GM12878 (cell line): ENCODE measurements around the gene RECK. TPM values are rescaled to one million over a fixed set of nuclear protein-coding genes. Genes with fewer than 3 reads are reported as not detected.

Experiments
- ATAC-seq: fragments of 200-7000 bp; cut with Tn5 transposase; 3 replicates; pipeline ENCODE4 v1.9.1; 2020; ENCODE audit warnings: mild to moderate bottlenecking, moderate library complexity
- BruUV-seq: library from RNA; stranded (reverse); fragments of 400-500 nt; replicated peaks from 2 replicates; lab custom pipeline; 2021; lab: Mats Ljungman, UMichigan
- CTCF ChIA-PET: fragments of 300-600 bp; sonication (Branson Sonifier 250); formaldehyde crosslinking; extraction: SDS; loops from one replicate; lab custom pipeline; 2021; ENCODE audit warnings: inconsistent platforms; lab: Yijun Ruan, JAX
- POLR2A ChIA-PET: fragments of 350-600 bp; formaldehyde crosslinking; extraction: SDS; loops from one replicate; lab custom pipeline; 2021; ENCODE audit warnings: inconsistent platforms; lab: Charles Lee
- RAD21 ChIA-PET: fragments of 300-600 bp; sonication (Branson Sonifier 250); formaldehyde crosslinking; loops from one replicate; lab custom pipeline; 2023; ENCODE audit warnings: antibody characterized with exemption; ENCODE audit not compliant: unreplicated experiment; lab: Charles Lee
- SMC1A ChIA-PET: fragments of 300-600 bp; sonication (Branson Sonifier 250); formaldehyde crosslinking; loops from one replicate; lab custom pipeline; 2023; ENCODE audit not compliant: unreplicated experiment, uncharacterized antibody; lab: Charles Lee
- DNase-seq: peaks from one replicate; pipeline ENCODE4 v3.0.0-alpha.2; 2011; ENCODE audit warnings: low read depth, low spot score
- FAIRE-seq: peaks from 3 replicates; lab custom pipeline; 2011; peaks lifted over from hg19 to GRCh38; lab: Jason Lieb, UNC
- H2AFZ ChIP-seq: 2 replicates; pipeline ENCODE4 v1.6.0; 2011; ENCODE audit warnings: low read depth, low read length, control low read depth; ENCODE audit not compliant: control insufficient read depth
- H3K27ac ChIP-seq: 2 replicates; pipeline ENCODE4 v1.5.1; 2011; ENCODE audit warnings: control low read depth; ENCODE audit not compliant: control insufficient read depth, insufficient read depth
- H3K27me3 ChIP-seq, 2 experiments: replicated peaks in 1 of 2; 2 replicates each; pipeline versions ENCODE4 v1.6.0 to v1.6.1; 2011; ENCODE audit warnings: low read length in 1 of 2; ENCODE audit not compliant: control insufficient read depth in 2 of 2, insufficient read depth in 2 of 2
- H3K36me3 ChIP-seq, 2 experiments: 2 replicates each; pipeline ENCODE4 v1.5.1; 2011; ENCODE audit warnings: low read length in 1 of 2; ENCODE audit not compliant: control insufficient read depth in 2 of 2, insufficient read depth in 2 of 2
- H3K4me1 ChIP-seq: 2 replicates; pipeline ENCODE4 v1.6.1; 2011; ENCODE audit warnings: mild to moderate bottlenecking, low read length, moderate library complexity, mixed read lengths; ENCODE audit not compliant: control insufficient read depth, insufficient read depth
- H3K4me2 ChIP-seq: 2 replicates; pipeline ENCODE4 v1.6.0; 2011; ENCODE audit warnings: control low read depth; ENCODE audit not compliant: control insufficient read depth, insufficient read depth
- H3K4me3 ChIP-seq: fragments of 200-600 bp; sonication (generic); 2 replicates; pipeline ENCODE4 v1.5.1; 2016
- H3K79me2 ChIP-seq: 2 replicates; pipeline ENCODE4 v1.6.0; 2011; ENCODE audit warnings: low read length; ENCODE audit not compliant: control insufficient read depth, insufficient read depth
- H3K9ac ChIP-seq: 2 replicates; pipeline ENCODE4 v1.8.0; 2011; ENCODE audit warnings: low read length, control low read depth, mixed read lengths; ENCODE audit not compliant: control insufficient read depth, insufficient read depth
- H3K9me3 ChIP-seq: replicated peaks from 3 replicates; pipeline ENCODE4 v1.5.1; 2011; ENCODE audit warnings: mild to moderate bottlenecking, low read length; ENCODE audit not compliant: control insufficient read depth, insufficient read depth
- H4K20me1 ChIP-seq: 2 replicates; pipeline ENCODE4 v1.6.0; 2011; ENCODE audit not compliant: control insufficient read depth, insufficient read depth
- BACH1 ChIP-seq: fragments of 450-650 bp; IDR thresholded peaks from 2 replicates; pipeline ENCODE4 v1.6.1; 2017; ENCODE audit warnings: mild to moderate bottlenecking, borderline replicate concordance
- BCL11A ChIP-seq: IDR thresholded peaks from 2 replicates; pipeline ENCODE4 v1.6.1; 2011; ENCODE audit warnings: low read depth, low read length
- BHLHE40 ChIP-seq, 2 experiments: fragments of 450-650 bp in 1 of 2; IDR thresholded peaks; 2 replicates each; pipeline ENCODE4 v1.6.1; 2011 to 2017; ENCODE audit warnings: low read depth in 2 of 2, borderline replicate concordance in 1 of 2, improper control_type of control experiment in 1 of 2, low read length in 1 of 2, mild to moderate bottlenecking in 1 of 2
- CHD2 ChIP-seq: IDR thresholded peaks from 2 replicates; pipeline ENCODE4 v1.6.1; 2011; ENCODE audit warnings: low read depth, low read length, improper control_type of control experiment, borderline replicate concordance
- EP300 ChIP-seq, 2 experiments: fragments of 150-350 bp in 1 of 2; IDR thresholded peaks; 2 replicates each; pipeline ENCODE4 v1.6.1; 2011 to 2012; ENCODE audit warnings: low read depth in 2 of 2, low read length in 2 of 2, borderline replicate concordance in 1 of 2, improper control_type of control experiment in 1 of 2, inconsistent platforms in 1 of 2; ENCODE audit not compliant: control insufficient read depth in 1 of 2
- ETV6 ChIP-seq, 2 experiments: fragments of 450-650 bp in 1 of 2; IDR thresholded peaks in 1 of 2; conservative IDR thresholded peaks in 1 of 2; 2 replicates each; pipeline ENCODE4 v1.6.1; 2014; ENCODE audit warnings: antibody characterized with exemption in 1 of 2, borderline replicate concordance in 1 of 2, low read depth in 1 of 2, mild to moderate bottlenecking in 1 of 2, moderate library complexity in 1 of 2
- JUNB ChIP-seq: IDR thresholded peaks from 2 replicates; pipeline ENCODE4 v1.6.1; 2016; ENCODE audit warnings: antibody characterized with exemption, mild to moderate bottlenecking
- MTA3 ChIP-seq: IDR thresholded peaks from 2 replicates; pipeline ENCODE4 v1.6.1; 2012; ENCODE audit warnings: low read length, inconsistent platforms, borderline replicate concordance
- MYC ChIP-seq: IDR thresholded peaks from 2 replicates; pipeline ENCODE4 v1.6.1; 2011; ENCODE audit warnings: mild to moderate bottlenecking, low read length, moderate library complexity, inconsistent platforms; ENCODE audit not compliant: insufficient read depth, insufficient replicate concordance, insufficient read length, severe bottlenecking
- POU2F2 ChIP-seq: IDR thresholded peaks from 3 replicates; pipeline ENCODE4 v1.6.1; 2011; ENCODE audit warnings: low read depth, mild to moderate bottlenecking, low read length, borderline replicate concordance
- RCOR1 ChIP-seq: conservative IDR thresholded peaks from 2 replicates; pipeline ENCODE4 v1.6.1; 2012; ENCODE audit warnings: low read depth, low read length, improper control_type of control experiment
- TAF1 ChIP-seq: IDR thresholded peaks from 2 replicates; pipeline ENCODE4 v1.6.1; 2011; ENCODE audit warnings: mild to moderate bottlenecking, low read depth, low read length, borderline replicate concordance
- USF1 ChIP-seq: IDR thresholded peaks from 2 replicates; pipeline ENCODE4 v1.6.1; 2011; ENCODE audit warnings: borderline replicate concordance, low read depth, mild to moderate bottlenecking, moderate library complexity, mixed read lengths, low read length; ENCODE audit not compliant: insufficient read depth; ENCODE audit errors: extremely low read length
- ZBTB33 ChIP-seq: fragments of 450-650 bp; IDR thresholded peaks from 2 replicates; pipeline ENCODE4 v1.6.1; 2017; ENCODE audit warnings: mild to moderate bottlenecking
- ZNF207 ChIP-seq: fragments of 450-650 bp; IDR thresholded peaks from 2 replicates; pipeline ENCODE4 v1.6.1; 2014; ENCODE audit warnings: antibody characterized with exemption, mild to moderate bottlenecking, borderline replicate concordance
- WGBS: methylation state at CpG from one replicate; pipeline ENCODE4 v1.1.6; 2016; ENCODE audit warnings: low lambda C conversion rate; ENCODE audit not compliant: insufficient replicate concordance, insufficient coverage; ENCODE audit errors: missing lambda C conversion rate; 5-methylcytosine and 5-hydroxymethylcytosine counted together
- in situ Hi-C: fragments of 300-500 bp; cut with MboI; formaldehyde crosslinking; loops from 9 replicates; pipeline ENCODE4 v1.14.3; 2018; ENCODE audit warnings: mixed read lengths
- intact Hi-C: fragments of 100-400 bp; cut with micrococcal nuclease; formaldehyde crosslinking; loops from one replicate; pipeline ENCODE4 v1.14.2; 2022; ENCODE audit not compliant: unreplicated experiment
- polyA plus RNA-seq, 11 experiments: library from polyadenylated mRNA; depleted of rRNA in 4 of 11; unstranded in 6 of 11; stranded (reverse) in 5 of 11; fragments of >200 nt; fragmentation: Nextera tagmentation in 4 of 11; fragmentation: Illumina TruSeq in 1 of 11; extraction: Ambion mirVana in 4 of 11; extraction: Trizol in 1 of 11; gene quantifications; 1 replicate in 1 of 11; 2 replicates in 10 of 11; pipeline versions ENCODE4 v1.2.1 to v1.2.3, GENCODE V29; 2011 to 2016; ENCODE audit warnings: inconsistent platforms in 2 of 11, missing spikeins in 2 of 11, low read depth in 1 of 11
- total RNA-seq, 4 experiments: library from RNA; depleted of rRNA in 3 of 4; stranded (reverse); fragments of >200 nt in 3 of 4; fragmentation: Illumina TruSeq in 1 of 4; extraction: Trizol in 1 of 4; gene quantifications; 2 replicates each; pipeline versions ENCODE4 v1.2.1 to v1.2.3, GENCODE V29; 2013 to 2021
- TF ChIP-seq, protein P1 (sequence below): IDR thresholded peaks from 2 replicates; pipeline ENCODE4 v1.6.1; 2012; ENCODE audit warnings: low read depth, low read length, improper control_type of control experiment
- TF ChIP-seq, protein P2 (sequence below): fragments of 150-350 bp; IDR thresholded peaks from 2 replicates; pipeline ENCODE4 v1.6.1; 2016; ENCODE audit warnings: low read depth, low read length

Gene RECK
- total and polyA plus RNA-seq, 10 of the 15 experiments (the other 5 are each of a cell fraction or from before 2014, with no cell fraction given), result 0.02 to 0.40 (median 0.13) TPM

- ChIA-PET RAD21 (no interaction called here), CTCF (no interaction called here), POLR2A (no interaction called here), SMC1A (no interaction called here)
- H3K4me3 ChIP-seq, result no peak overlapping the region
- H3K27me3 ChIP-seq, result peaks cover 0 to 7% of the 10 kb centered on the region in 2 experiments; a peak in 2 of 4 replicates
- no peaks in the 10 kb centered on the region for H4K20me1 ChIP-seq
- H3K4me2 ChIP-seq, result no peak overlapping the region
- FAIRE-seq (no peak), ATAC-seq (no peak), DNase-seq (no peak)
- H3K79me2 ChIP-seq, result no peaks in the 10 kb centered on the region
- no peak overlapping the region for H3K9ac ChIP-seq
- intact Hi-C loops, result no loop called here
- no peaks in the 10 kb centered on the region for H3K9me3 ChIP-seq
- H3K27ac ChIP-seq, result no peak overlapping the region
- no TSS peak for BruUV-seq
- 73% methylated on average over 2 of the region's 2 CpGs for WGBS
- peaks cover 3% of the 10 kb centered on the region; the same call in 1 of the 2 replicates for H3K4me1 ChIP-seq
- H3K36me3 ChIP-seq, result no peaks in the 10 kb centered on the region
- in situ Hi-C loops, result no loop called here
- H2AFZ ChIP-seq, result no peak overlapping the region
- TF ChIP-seq POU2F2, result no peak
- no peak for TF ChIP-seq JUNB
- TF ChIP-seq, protein P1, sequence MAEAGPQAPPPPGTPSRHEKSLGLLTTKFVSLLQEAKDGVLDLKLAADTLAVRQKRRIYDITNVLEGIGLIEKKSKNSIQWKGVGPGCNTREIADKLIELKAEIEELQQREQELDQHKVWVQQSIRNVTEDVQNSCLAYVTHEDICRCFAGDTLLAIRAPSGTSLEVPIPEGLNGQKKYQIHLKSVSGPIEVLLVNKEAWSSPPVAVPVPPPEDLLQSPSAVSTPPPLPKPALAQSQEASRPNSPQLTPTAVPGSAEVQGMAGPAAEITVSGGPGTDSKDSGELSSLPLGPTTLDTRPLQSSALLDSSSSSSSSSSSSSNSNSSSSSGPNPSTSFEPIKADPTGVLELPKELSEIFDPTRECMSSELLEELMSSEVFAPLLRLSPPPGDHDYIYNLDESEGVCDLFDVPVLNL, result no peak
- no peak for TF ChIP-seq MYC
- no peak for TF ChIP-seq ZNF207
- TF ChIP-seq TAF1, result no peak
- TF ChIP-seq USF1, result no peak
- no peak for TF ChIP-seq CHD2
- TF ChIP-seq, protein P2, sequence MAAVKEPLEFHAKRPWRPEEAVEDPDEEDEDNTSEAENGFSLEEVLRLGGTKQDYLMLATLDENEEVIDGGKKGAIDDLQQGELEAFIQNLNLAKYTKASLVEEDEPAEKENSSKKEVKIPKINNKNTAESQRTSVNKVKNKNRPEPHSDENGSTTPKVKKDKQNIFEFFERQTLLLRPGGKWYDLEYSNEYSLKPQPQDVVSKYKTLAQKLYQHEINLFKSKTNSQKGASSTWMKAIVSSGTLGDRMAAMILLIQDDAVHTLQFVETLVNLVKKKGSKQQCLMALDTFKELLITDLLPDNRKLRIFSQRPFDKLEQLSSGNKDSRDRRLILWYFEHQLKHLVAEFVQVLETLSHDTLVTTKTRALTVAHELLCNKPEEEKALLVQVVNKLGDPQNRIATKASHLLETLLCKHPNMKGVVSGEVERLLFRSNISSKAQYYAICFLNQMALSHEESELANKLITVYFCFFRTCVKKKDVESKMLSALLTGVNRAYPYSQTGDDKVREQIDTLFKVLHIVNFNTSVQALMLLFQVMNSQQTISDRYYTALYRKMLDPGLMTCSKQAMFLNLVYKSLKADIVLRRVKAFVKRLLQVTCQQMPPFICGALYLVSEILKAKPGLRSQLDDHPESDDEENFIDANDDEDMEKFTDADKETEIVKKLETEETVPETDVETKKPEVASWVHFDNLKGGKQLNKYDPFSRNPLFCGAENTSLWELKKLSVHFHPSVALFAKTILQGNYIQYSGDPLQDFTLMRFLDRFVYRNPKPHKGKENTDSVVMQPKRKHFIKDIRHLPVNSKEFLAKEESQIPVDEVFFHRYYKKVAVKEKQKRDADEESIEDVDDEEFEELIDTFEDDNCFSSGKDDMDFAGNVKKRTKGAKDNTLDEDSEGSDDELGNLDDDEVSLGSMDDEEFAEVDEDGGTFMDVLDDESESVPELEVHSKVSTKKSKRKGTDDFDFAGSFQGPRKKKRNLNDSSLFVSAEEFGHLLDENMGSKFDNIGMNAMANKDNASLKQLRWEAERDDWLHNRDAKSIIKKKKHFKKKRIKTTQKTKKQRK, result no peak
- TF ChIP-seq BACH1, result no peak
- TF ChIP-seq RCOR1, result no peak
- TF ChIP-seq ETV6 (conservative IDR thresholded peaks at IDR 0.05 in 1 of 2, IDR thresholded peaks at IDR 0.05 in 1 of 2; ENCODE audit: borderline replicate concordance in 1 of 2, low read depth in 1 of 2), result no peak
- no peak for TF ChIP-seq MTA3
- no peak for TF ChIP-seq BCL11A
- no peak for TF ChIP-seq ZBTB33
- TF ChIP-seq BHLHE40 (IDR thresholded peaks at IDR 0.05; ENCODE audit: borderline replicate concordance in 1 of 2, low read depth in 2 of 2, low read length in 1 of 2), result no peak
- no peak for TF ChIP-seq EP300 (IDR thresholded peaks at IDR 0.05; ENCODE audit: borderline replicate concordance in 1 of 2, control insufficient read depth in 1 of 2, low read depth in 2 of 2, low read length in 2 of 2)
Measured at GRCh38 chr9:36017278-36017677, 19.4 kb upstream of the RECK start.
